ENCODE measurements around the gene TRMT1. TPM values are rescaled to one million over a fixed set of nuclear protein-coding genes. Genes with fewer than 3 reads are reported as not detected.

Gene TRMT1
- polyA plus RNA-seq, 6 donors from 2014 or later = 20.2 to 36.3 (median 24.1) TPM

DNA sequence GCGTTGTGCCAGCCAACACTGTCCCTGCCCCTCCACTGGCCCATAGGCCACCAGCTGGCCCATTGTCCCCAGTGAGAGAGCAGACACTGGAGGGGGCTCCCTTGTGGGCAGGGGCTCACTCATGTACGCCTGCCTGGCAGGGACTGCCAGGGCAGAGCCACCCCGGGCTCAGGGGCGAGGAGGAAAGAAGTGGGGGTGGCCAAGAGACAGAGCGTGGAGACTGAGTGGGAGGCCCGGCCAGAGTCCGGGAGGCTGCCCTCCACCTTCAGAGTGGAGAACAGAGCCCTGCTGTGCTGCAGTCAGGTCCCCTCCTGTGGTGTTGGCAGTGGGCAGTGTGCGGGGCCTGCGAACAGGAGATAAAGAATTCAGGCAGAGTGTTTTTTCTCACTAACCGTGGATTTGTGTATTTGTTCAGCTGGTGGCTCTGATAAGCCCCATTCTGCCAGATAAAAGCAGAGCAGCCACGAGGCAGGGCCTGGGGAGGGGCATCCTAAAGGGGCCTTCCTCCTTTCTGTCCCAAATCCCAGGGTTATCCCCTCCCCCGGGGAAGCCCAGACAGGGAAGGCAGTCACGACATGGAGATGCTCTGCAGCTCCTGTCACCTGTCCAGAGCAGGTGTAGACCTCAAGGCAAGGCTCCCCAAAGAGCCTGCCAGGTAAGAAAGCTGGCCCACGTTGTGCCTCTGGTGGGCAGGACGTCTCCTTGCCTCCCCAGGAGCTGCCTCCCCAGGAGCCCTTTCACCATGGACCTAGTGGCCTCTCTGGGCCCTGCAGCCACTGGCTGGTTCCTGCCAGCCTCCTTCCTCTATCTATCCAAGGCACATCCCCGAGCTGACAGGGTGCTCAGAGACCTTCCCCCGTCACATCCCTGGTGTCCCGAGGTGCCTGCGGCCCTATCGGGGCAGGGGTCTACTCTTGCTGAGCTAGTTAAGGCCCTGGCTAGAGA lies 46.9 kb downstream of the TRMT1 start:
- Mint-ChIP-seq H3K4me1 (peaks cover 0 to 8% (median 5%) of the 10 kb centered on the region in 3 donors), H3K36me3 (no peaks in the 10 kb centered on the region), H3K9me3 (no peaks in the 10 kb centered on the region), H3K27ac (no peak overlapping the region), H3K27me3 (peaks cover 0 to 15% (median 8%) of the 10 kb centered on the region in 3 donors), H3K4me3 (no peak overlapping the region)
- no peak for ATAC-seq (ENCODE audit: low read depth in 2 of 2)
- DNase-seq = no peak

DNA sequence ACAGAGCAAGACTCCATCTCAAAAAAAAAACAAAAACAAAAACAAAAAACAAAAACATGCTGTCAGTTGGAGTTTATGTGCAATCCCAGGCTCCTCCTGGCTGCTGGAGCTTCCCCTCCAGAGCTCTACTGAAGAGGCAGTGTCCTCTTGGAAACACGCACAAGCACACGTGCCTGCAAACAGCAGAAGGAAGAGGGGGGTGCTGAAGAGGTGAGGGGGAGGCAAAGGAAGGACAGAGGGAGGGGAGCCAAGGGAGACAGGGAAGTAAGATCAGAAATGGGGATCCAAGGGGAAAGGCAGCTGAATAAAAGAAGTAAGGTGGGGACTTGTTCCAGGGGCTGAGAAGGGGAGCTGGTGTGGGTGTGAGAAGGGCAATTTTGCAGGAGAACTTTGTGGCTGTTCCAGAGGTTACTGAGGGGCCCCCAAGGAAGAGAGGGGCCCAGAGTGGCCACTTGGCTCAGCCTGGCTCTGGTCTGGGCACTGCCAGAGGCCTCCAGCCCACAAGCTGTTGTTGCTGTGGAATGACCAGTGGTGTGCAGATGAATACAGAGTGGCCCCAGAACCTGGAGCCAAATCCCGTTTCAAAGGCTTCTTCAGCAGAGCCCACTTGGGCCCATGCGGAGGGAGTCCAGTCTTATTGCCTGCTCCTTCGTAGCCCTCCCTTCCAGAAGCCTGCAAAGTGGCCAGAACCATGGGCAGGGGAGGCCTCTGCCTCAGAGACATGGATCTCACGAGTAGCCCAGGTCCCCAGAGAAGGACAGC lies 48.3 kb downstream of the TRMT1 start:
- Mint-ChIP-seq H3K4me3 (no peak overlapping the region), H3K4me1 (peaks cover 2 to 5% (median 4%) of the 10 kb centered on the region in 3 donors), H3K27me3 (peaks cover 3 to 8% (median 7%) of the 10 kb centered on the region in 3 donors)

DNA sequence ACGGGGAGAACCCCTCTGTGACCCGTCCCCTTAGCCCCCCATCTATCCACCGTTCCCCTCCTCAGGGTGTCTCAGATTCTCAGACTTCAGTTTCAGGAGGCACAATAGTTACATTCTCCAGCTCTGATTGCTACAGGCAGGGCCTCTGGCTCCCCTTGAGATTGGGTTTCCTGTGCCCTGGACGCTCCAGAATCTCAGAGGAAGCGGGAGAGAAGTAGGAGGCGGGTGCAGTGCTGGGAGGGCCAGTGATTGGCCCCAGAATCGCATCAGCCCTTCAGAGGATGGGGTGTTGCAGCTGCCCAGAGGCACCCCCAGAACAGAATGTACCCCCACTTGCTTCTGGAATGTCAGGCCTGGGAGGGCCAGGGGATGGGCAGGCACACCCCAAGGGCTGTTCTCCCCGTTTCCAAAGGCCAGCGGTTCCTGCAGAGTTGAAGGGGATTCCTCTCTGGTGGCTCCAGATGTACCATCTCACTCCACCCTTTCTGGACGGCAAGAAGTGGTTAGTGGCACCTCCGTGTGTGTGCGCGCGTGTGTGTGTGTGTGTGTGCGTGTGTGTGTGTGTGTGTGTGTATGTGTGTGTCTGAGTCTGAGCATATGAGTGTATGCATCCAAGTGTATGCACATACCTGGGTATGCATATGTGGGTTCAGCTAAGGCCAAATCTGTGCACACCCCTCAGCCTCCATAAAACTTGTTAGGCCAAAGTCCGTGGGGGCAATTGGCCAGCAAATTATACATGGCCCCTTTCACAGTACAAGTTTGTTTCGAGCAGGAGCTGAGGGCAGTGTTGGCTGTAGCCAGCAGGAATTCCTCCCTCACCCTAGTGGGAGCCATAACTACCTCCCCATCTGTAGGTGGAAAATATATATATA lies 49.4 kb downstream of the TRMT1 start:
- no peaks in the 10 kb centered on the region for H3K9me3 Mint-ChIP-seq
- no peak for ATAC-seq (ENCODE audit: low read depth in 2 of 2)
- no peak for DNase-seq
- peaks cover 2 to 5% (median 4%) of the 10 kb centered on the region in 3 donors for H3K4me1 Mint-ChIP-seq
- H3K27ac Mint-ChIP-seq = no peak overlapping the region
- H3K36me3 Mint-ChIP-seq = no peaks in the 10 kb centered on the region
- H3K27me3 Mint-ChIP-seq = peaks cover 6 to 8% (median 7%) of the 10 kb centered on the region in 3 donors
- no peak overlapping the region for H3K4me3 Mint-ChIP-seq

More for the DNA sequence above, 48.3 kb downstream of the TRMT1 start:
- Mint-ChIP-seq H3K27ac (peak overlapping the region in 2 of 6 donors; percentile 3 to 91), H3K36me3 (no peaks in the 10 kb centered on the region), H3K9me3 (no peaks in the 10 kb centered on the region)
- ATAC-seq (ENCODE audit: low read depth in 2 of 2) = no peak
- no peak for DNase-seq

- Mint-ChIP-seq H3K4me3 (peak overlapping the region in 1 of 8 donors; percentile 18), H3K9me3 (no peaks in the 10 kb centered on the region), H3K36me3 (no peaks in the 10 kb centered on the region), H3K4me1 (peaks cover 5 to 12% (median 7%) of the 10 kb centered on the region in 3 donors), H3K27me3 (peaks cover 8 to 9% (median 9%) of the 10 kb centered on the region in 3 donors), H3K27ac (peak overlapping the region in 2 of 6 donors; percentile 37 to 57)
- no peak for DNase-seq
- no peak for ATAC-seq (ENCODE audit: low read depth in 2 of 2)
These were observed 50.3 kb downstream of the TRMT1 start for GRCh38 chr19:13066226-13066625.

DNA sequence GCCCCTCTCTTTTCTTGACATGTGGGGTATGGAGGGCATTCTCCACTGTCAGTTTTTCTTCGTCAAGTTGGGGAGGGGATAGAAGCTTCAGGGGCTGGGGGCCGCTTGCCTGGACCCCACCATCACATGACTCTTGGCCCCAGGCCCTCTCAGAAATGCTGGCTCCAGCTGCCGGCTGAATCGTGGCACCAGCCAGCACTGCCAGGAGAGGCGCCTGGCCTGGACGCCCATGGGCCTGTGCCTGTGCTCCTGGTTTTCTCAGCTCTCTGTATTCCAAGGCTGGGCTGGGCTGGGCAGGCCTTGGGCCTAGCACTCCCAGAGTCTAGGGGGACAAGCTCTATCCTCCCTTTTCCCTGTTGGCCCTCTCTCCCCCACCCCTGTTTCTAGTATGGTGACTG lies 52.4 kb downstream of the TRMT1 start:
- Mint-ChIP-seq H3K27ac (peak overlapping the region in 1 of 6 donors; percentile 55), H3K4me3 (no peak overlapping the region), H3K27me3 (peaks cover 8 to 18% (median 16%) of the 10 kb centered on the region in 3 donors), H3K4me1 (peaks cover under 1 to 16% (median 9%) of the 10 kb centered on the region in 3 donors), H3K9me3 (no peaks in the 10 kb centered on the region), H3K36me3 (no peaks in the 10 kb centered on the region)
- no peak for ATAC-seq (ENCODE audit: low read depth in 2 of 2)
- DNase-seq = no peak

DNA sequence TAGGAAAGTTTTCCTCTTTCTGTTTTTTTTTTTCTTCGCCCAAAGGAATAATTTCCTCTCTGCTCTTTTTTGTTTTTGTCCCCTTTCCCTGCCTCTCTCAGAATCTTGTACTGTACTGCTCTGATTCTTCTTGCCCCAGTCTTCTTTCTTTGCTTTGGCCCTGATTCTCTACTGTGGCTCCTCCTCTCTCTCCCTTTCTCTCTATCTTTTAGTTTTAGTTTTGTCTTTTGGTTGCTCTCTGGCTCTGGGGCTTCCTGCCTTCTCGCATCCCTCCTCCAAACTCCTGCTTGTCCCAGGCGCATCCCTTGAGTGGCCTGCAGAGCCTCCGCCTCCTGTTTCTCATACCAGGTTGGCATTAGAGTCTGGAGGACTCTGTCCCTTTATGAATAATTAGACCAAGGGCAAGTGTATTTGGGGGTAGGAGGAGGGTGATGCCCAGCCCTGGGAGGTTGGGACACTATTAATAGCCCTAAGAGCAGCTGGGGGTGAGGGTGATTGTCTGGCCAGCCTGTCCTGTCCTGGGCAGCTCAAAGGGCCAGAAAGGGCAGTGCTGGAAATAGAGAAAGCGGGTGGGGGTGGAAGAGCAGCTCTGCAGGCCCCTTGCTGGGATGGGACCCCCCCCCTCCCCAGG lies 53.0 kb downstream of the TRMT1 start:
- ATAC-seq (ENCODE audit: low read depth in 2 of 2) = no peak
- peaks cover 10 to 18% (median 16%) of the 10 kb centered on the region in 3 donors for H3K27me3 Mint-ChIP-seq
- no peak for DNase-seq
- no peaks in the 10 kb centered on the region for H3K36me3 Mint-ChIP-seq
- no peaks in the 10 kb centered on the region for H3K9me3 Mint-ChIP-seq
- peaks cover 0 to 16% (median 9%) of the 10 kb centered on the region in 3 donors for H3K4me1 Mint-ChIP-seq
- peak overlapping the region in 2 of 8 donors; percentile 22 to 27 for H3K4me3 Mint-ChIP-seq
- H3K27ac Mint-ChIP-seq = peak overlapping the region in 2 of 6 donors; percentile 55 to 88

DNA sequence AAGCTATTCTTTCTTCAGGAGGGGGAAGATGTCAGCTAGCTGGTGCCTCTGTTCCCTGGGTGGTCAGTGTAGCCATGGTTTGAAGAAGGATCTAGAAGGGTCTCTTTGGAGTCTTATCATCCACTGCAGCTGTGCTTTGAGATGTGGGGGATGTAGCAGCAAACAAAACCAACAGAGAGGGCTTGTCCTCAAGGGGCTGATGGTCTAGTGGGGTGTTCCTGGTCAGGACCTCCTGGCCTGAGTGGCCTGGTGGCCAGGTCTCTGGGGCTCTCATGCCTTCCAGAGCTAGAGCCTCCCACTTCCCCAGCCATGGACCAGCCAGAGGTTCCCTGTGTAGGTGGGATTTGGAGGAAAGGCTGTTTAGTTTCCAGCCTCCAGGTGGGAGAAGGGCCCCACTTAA lies 54.2 kb downstream of the TRMT1 start:
- ATAC-seq (ENCODE audit: low read depth in 2 of 2) (no peak), DNase-seq (no peak)
- H3K4me1 Mint-ChIP-seq = peaks cover 0 to 16% (median 9%) of the 10 kb centered on the region in 3 donors
- H3K9me3 Mint-ChIP-seq = no peaks in the 10 kb centered on the region
- peak overlapping the region in 2 of 8 donors; percentile 19 to 30 for H3K4me3 Mint-ChIP-seq
- H3K36me3 Mint-ChIP-seq = no peaks in the 10 kb centered on the region
- no peak overlapping the region for H3K27ac Mint-ChIP-seq
- peaks cover 10 to 16% (median 11%) of the 10 kb centered on the region in 3 donors for H3K27me3 Mint-ChIP-seq

- peak; percentile 95 to 96 for ATAC-seq (ENCODE audit: low read depth in 2 of 2)
- peak; percentile 70 for DNase-seq
- no peaks in the 10 kb centered on the region for H3K36me3 Mint-ChIP-seq
- H3K27me3 Mint-ChIP-seq = peaks cover 10 to 16% (median 11%) of the 10 kb centered on the region in 3 donors
- peak overlapping the region in 2 of 6 donors; percentile 9 to 65 for H3K27ac Mint-ChIP-seq
- no peaks in the 10 kb centered on the region for H3K9me3 Mint-ChIP-seq
- peaks cover 0 to 16% (median 9%) of the 10 kb centered on the region in 3 donors for H3K4me1 Mint-ChIP-seq
- peak overlapping the region; percentile 77 to 90 (median 84) for H3K4me3 Mint-ChIP-seq
These were observed 55.3 kb downstream of the TRMT1 start for GRCh38 chr19:13060964-13061927.

GRCh38 chr19:13060233-13060963 lies 56.1 kb downstream of the TRMT1 start:
- H3K36me3 Mint-ChIP-seq = no peaks in the 10 kb centered on the region
- DNase-seq (no peak), ATAC-seq (ENCODE audit: low read depth in 2 of 2) (no peak)
- no peak overlapping the region for H3K27ac Mint-ChIP-seq
- peak overlapping the region in 7 of 8 donors; percentile 30 to 90 (median 84) for H3K4me3 Mint-ChIP-seq
- peaks cover 0 to 16% (median 9%) of the 10 kb centered on the region in 3 donors for H3K4me1 Mint-ChIP-seq
- peaks cover 16 to 19% (median 18%) of the 10 kb centered on the region in 3 donors for H3K27me3 Mint-ChIP-seq
- no peaks in the 10 kb centered on the region for H3K9me3 Mint-ChIP-seq

DNA sequence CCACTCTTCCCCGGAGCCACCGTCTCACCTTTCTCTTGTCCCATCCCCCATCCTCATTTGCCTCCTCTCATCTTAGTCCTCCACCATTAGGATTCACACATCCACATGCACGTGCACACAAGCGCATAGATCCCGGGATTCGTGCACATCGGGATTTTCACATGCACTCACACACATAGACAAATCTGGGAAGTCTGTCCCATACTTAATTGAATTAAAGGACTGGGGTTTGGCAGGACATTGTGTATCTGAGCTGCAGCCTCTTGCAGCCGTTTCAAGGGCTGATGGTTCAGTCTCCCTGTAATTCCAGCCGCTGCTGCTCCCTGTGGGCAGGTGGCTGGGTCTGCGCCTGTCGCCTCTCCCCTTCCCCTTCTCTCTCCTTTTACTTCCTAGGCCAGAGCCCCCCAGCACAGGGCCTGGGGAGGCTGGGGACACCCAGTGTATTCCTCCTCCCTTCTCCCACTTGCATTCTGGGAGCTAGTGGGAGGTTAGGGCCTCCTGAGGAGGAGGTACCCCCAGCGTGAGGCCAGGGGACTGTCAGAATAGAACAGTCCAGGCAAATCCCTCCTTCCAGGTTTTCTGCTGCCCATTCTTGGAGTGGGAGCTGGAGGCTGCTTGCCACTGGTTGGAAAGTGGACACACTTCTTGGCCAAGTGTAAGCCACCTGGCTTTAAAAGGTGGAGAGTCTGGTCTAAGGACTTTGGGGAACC lies 57.4 kb downstream of the TRMT1 start:
- no peak overlapping the region for H3K4me3 Mint-ChIP-seq
- H3K27me3 Mint-ChIP-seq = peaks cover 16 to 22% (median 19%) of the 10 kb centered on the region in 3 donors
- peak overlapping the region in 1 of 6 donors; percentile 92 for H3K27ac Mint-ChIP-seq
- H3K36me3 Mint-ChIP-seq = no peaks in the 10 kb centered on the region
- peaks cover 0 to 16% (median 9%) of the 10 kb centered on the region in 3 donors for H3K4me1 Mint-ChIP-seq
- DNase-seq (no peak), ATAC-seq (ENCODE audit: low read depth in 2 of 2) (no peak)
- no peaks in the 10 kb centered on the region for H3K9me3 Mint-ChIP-seq
